ENCODE results near the gene SUSD3. TPM values are rescaled to one million over a fixed set of nuclear protein-coding genes. Genes with fewer than 3 reads are reported as not detected.

The SUSD3 gene
- total RNA-seq, 6 experiments from 2014 or later, result 6.5 to 51.5 (median 31.2) TPM

DNA sequence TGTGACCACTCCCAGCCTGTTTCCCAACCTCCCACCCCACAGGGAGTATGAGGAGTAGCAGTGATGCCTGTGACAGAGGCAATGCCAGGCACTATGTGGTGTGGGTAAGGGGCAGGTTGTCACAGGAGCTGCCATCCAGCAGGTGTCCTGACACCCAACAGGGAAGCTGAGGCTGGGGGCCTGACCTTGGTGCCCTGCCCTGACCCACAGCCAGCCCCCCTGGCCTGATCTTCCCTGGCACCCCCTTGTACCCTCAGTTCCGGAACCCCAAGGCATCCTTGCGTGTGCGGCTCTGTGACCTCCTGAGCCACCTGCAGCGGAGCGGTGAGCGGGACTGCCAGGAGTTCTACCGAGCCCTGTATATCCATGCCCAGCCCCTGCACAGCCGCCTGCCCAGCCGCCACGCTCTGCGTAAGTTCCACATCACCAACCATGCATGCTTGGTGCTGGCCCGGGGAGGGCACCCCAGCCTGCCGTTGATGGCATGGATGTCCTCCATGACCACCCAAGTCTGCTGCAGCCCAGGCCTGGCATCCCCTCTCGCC is 51.9 kb downstream of the SUSD3 start:
- Histone ChIP-seq H3K36me3 (peaks cover 0 to 5% (median 0%) of the 10 kb centered on the region in 4 donors), H3K4me3 (no peak overlapping the region), H3K27me3 (no peaks in the 10 kb centered on the region), H3K4me1 (no peaks in the 10 kb centered on the region), H3K27ac (no peak overlapping the region), H3K9me3 (no peaks in the 10 kb centered on the region)
- ATAC-seq (no peak), DNase-seq (peak; percentile 22 to 58 (median 46))
- intact Hi-C loops (cut with DNase I), result loop anchor here (5.0 to 10.0 kb wide), 2 partner anchors 192 to 194 kb away; no protein-coding TSS in a partner anchor
- WGBS (ENCODE audit: insufficient coverage, low coverage, low lambda C conversion rate, missing lambda C conversion rate), result no CpG with 5 or more reads among the region's 14 CpGs
- TF ChIP-seq, protein P1, sequence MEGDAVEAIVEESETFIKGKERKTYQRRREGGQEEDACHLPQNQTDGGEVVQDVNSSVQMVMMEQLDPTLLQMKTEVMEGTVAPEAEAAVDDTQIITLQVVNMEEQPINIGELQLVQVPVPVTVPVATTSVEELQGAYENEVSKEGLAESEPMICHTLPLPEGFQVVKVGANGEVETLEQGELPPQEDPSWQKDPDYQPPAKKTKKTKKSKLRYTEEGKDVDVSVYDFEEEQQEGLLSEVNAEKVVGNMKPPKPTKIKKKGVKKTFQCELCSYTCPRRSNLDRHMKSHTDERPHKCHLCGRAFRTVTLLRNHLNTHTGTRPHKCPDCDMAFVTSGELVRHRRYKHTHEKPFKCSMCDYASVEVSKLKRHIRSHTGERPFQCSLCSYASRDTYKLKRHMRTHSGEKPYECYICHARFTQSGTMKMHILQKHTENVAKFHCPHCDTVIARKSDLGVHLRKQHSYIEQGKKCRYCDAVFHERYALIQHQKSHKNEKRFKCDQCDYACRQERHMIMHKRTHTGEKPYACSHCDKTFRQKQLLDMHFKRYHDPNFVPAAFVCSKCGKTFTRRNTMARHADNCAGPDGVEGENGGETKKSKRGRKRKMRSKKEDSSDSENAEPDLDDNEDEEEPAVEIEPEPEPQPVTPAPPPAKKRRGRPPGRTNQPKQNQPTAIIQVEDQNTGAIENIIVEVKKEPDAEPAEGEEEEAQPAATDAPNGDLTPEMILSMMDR (IDR thresholded peaks at IDR 0.05), result no peak
- no peak for TF ChIP-seq POLR2A (IDR thresholded peaks at IDR 0.05)

GRCh38 chr9:93111001-93111370 is 52.5 kb downstream of the SUSD3 start:
- DNase-seq, result peak in 2 of 3 donors; percentile 15 to 45
- intact Hi-C loops (cut with DNase I), result loop anchor here (5.0 to 10.0 kb wide), 2 partner anchors 191 to 194 kb away; no protein-coding TSS in a partner anchor
- TF ChIP-seq POLR2A (IDR thresholded peaks at IDR 0.05), result no peak
- TF ChIP-seq, protein P1 (IDR thresholded peaks at IDR 0.05), result no peak
- no peak for ATAC-seq
- H3K4me3 ChIP-seq, result no peak overlapping the region
- peaks cover 0 to 5% (median 0%) of the 10 kb centered on the region in 4 donors for H3K36me3 ChIP-seq
- no peaks in the 10 kb centered on the region for H3K4me1 ChIP-seq
- no peak overlapping the region for H3K27ac ChIP-seq
- no peaks in the 10 kb centered on the region for H3K9me3 ChIP-seq
- 75% methylated on average over 3 of the region's 11 CpGs for WGBS (ENCODE audit: insufficient coverage, low coverage, low lambda C conversion rate, missing lambda C conversion rate)
- H3K27me3 ChIP-seq, result no peaks in the 10 kb centered on the region

DNA sequence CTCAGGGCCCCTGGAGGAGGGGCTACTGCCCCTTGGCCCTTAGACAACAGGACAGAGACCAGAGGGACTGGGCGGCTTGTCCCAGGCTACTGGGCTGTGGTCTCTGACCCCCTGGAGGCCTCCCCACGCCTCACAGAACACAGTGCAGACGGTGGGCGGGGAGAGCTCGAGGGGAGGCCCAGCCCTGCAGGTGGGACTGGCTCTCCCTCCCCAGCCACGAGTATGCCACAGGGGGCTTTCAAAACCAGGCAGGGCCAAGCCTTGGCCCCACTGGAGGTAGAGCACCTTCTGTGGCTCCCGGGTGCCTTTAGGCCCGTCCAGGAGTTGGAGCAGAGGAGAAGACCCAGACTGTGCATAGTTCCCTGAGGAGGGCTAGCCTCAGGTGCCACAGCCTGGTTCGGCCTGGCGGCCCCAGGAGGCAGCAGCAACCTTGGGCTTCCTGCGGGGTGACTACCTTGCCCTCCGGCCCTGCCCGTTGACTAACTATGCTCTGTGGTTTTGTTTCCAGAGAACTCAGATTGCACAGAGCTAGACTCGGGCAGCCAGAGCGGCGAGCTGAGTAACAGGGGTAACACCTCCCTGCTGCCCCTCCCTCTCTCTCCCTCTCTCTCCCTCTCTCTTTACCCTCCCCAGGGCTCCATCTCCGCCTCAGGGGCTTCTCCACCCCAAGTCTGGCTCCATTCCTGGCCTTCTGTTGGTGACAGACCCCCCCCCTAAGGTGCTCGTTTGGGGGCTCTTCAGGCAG is 53.0 kb downstream of the SUSD3 start:
- intact Hi-C loops (cut with DNase I), result loop anchor here (5.0 to 10.0 kb wide), 2 partner anchors 191 to 193 kb away; no protein-coding TSS in a partner anchor
- H3K36me3 ChIP-seq, result peaks cover 0 to 5% (median 0%) of the 10 kb centered on the region in 4 donors
- TF ChIP-seq, protein P1 (IDR thresholded peaks at IDR 0.05), result no peak
- no peak for TF ChIP-seq POLR2A (IDR thresholded peaks at IDR 0.05)
- peaks cover 0 to 5% (median 3%) of the 10 kb centered on the region in 4 donors for H3K4me1 ChIP-seq
- peak overlapping the region in 1 of 3 donors; percentile 29 for H3K27ac ChIP-seq
- no peak overlapping the region for H3K4me3 ChIP-seq
- no peaks in the 10 kb centered on the region for H3K9me3 ChIP-seq
- WGBS (ENCODE audit: insufficient coverage, low coverage, low lambda C conversion rate, missing lambda C conversion rate), result 94% methylated on average over 8 of the region's 18 CpGs
- H3K27me3 ChIP-seq, result no peaks in the 10 kb centered on the region
- DNase-seq, result peak; percentile 33 to 65 (median 53)
- no peak for ATAC-seq

GRCh38 chr9:93112116-93112863 is 53.8 kb downstream of the SUSD3 start:
- H3K27ac ChIP-seq, result peak overlapping the region in 1 of 3 donors; percentile 29
- peak in 2 of 3 donors; percentile 37 to 68 for DNase-seq
- 52% methylated on average over 3 of the region's 15 CpGs for WGBS (ENCODE audit: insufficient coverage, low coverage, low lambda C conversion rate, missing lambda C conversion rate)

More at GRCh38 chr9:93112116-93112863, 53.8 kb downstream of the SUSD3 start:
- Histone ChIP-seq H3K36me3 (peaks cover 0 to 5% (median 0%) of the 10 kb centered on the region in 4 donors), H3K4me1 (peaks cover 0 to 7% (median 3%) of the 10 kb centered on the region in 4 donors), H3K9me3 (no peaks in the 10 kb centered on the region), H3K27me3 (no peaks in the 10 kb centered on the region), H3K4me3 (no peak overlapping the region)
- ATAC-seq, result no peak
- TF ChIP-seq, protein P1 (IDR thresholded peaks at IDR 0.05), result no peak
- no peak for TF ChIP-seq POLR2A (IDR thresholded peaks at IDR 0.05)
- intact Hi-C loops (cut with DNase I), result loop anchor here (5.0 to 10.0 kb wide), 2 partner anchors 190 to 193 kb away; no protein-coding TSS in a partner anchor
